Left lobe of liver (tissue), 2 donors: ENCODE data around the gene MANF. TPM values are rescaled to one million over a fixed set of nuclear protein-coding genes. Genes with fewer than 3 reads are reported as not detected.
A peak's percentile ranks its signal among the peaks of the same experiment; 100 is the strongest.
"Not testable (repeated sequence)": the region's sequence is repeated elsewhere in the genome, so short reads cannot be mapped to it uniquely, and the experiment has no call there.

Experiments used
- ATAC-seq: fragments of 200-7000 bp; cut with Tn5 transposase; one replicate; pipeline ENCODE4 v1.9.1; 2020; ENCODE audit warnings: mild to moderate bottlenecking, moderate library complexity
- DNase-seq: peaks from one replicate; pipeline ENCODE4 v3.0.0-alpha.2; 2020; ENCODE audit warnings: low spot score
- total RNA-seq: library from RNA; stranded (reverse); gene quantifications from one replicate; pipeline ENCODE4 v1.2.1, GENCODE V29; 2021
- donor health status: DM: no; HTN: no; CAD: no; lungs with moderate emphysema.
- donor health status: DM: no; HTN: yes; CAD: no.

The MANF gene
- total RNA-seq = 80.9 TPM

- DNase-seq (peak; percentile 99), ATAC-seq (peak; percentile 90)
These were observed at the start of gene MANF for GRCh38 chr3:51384726-51385473. Gene MANF, plus strand, starts transcription at chr3:51385291. Its CDS starts 52 bp downstream, at chr3:51385343.

- ATAC-seq = no peak
- DNase-seq = no peak
These were observed 48.8 kb upstream of the MANF start for GRCh38 chr3:51336261-51336660.

DNA sequence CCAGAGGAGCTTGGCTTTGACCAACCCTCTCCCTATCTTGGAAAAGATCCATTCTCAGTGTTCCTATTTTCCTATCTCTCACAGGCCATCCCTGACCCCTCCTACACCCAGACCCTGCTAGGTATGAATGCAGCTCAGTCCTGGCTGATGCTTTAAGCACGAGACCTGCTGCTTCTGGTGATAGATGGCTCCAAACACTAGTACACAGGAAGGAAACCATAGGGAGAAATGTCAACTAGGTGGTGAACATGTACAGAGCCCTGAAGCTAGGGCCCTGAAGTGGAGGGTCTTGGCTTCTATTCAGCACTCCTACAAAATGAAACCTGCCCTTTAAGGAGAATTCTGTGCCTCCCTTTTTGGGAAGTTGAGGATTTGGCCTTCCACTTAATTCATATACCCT, 47.4 kb upstream of the MANF start:
- ATAC-seq (no peak), DNase-seq (no peak)

DNA sequence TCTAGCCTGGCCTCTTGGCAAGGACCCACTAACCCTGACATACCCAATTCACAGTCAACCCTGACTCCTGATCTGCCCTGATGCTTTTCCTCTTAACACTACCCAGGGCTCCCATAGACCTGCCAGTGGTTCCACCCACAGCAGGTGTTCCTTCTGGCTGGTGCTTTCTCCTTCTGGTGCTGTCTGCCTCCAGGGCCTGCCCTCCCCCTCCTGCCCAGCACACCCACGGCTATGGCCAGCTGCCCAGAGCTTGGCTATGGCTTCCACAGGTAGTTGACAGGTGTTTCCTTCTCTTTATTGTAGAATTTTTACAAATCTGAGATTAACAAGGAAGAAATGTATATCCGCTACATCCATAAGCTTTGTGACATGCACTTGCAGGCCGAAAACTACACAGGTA, 46.5 kb upstream of the MANF start:
- ATAC-seq = no peak
- no peak for DNase-seq

- ATAC-seq (no peak), DNase-seq (no peak)
These were observed 44.9 kb upstream of the MANF start for GRCh38 chr3:51340013-51340829.

- DNase-seq (no peak), ATAC-seq (no peak)
These were observed 44.0 kb upstream of the MANF start for GRCh38 chr3:51340989-51341636.

DNA sequence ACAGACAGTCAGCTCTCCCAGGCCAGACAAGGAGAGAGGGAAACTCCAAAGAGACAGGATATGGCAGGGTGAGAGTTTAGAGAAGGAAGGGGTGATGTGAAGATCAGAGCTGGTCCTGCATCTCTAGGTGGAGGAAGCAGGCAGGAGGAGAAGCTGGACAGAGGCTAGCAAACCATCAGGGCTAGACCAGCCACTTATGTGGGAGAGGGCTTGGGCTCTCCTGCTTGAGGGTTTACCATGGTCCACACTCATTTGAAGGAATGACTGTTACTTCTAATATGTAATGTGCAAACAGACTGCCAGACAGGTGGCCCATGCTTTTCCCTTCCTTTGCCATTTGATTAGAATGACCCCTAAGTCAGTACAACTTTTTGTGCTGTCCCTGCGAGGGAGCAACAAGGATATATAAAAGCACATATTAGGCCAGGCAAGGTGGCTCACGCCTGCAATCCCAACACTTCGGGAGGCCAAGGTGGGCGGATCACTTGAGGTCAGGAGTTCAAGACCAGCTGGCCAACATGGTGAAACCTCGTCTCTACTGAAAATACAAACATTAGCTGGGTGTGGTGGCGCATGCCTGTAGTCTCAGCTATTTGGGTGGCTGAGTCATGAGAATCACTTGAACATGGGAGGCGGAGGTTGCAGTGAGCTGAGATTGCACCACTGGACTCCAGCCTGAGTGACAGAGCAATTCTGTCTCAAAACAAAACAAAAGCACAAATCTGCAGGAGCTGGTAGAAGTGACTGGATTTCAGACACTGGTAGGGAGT, 41.0 kb upstream of the MANF start:
- no peak for ATAC-seq
- DNase-seq = no peak

DNA sequence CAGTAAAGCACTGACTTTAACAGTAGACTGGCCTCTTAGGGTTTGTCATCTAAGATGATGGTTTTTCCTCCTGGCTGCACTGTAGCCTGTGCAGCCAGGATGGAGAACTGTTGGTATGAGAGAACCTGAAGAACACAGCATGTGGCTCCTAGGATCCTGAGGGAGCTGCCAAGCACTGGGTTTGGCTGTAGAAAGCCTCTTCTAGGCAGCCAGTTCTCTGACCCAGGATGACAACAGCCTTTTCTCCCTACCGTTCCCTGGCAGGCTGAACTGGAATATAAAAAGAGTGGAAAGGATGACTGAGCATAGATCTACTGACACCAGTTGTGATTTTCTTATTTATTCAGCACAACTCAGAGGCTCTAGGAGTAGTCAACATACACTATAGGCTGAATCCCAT, 34.3 kb upstream of the MANF start:
- ATAC-seq (no peak), DNase-seq (no peak)

DNA sequence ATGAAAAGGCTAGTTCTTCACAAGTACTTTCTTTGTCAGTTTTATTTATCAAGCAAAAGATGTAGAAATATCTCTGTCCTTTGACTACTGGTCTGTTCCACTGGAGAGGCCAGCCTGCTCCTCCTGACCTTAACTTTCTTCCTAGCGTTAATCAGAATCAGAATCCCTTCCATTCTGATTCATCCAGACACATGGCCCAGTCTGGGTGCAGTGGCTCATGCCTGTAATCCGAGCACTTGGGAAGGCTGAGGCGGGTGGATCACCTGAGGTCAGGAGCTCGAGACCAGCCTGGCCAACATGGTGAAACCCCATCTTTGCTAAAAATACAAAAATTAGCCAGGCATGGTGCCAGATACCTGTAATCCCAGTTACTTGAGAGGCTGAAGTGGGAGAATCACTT, 32.0 kb upstream of the MANF start:
- DNase-seq = no peak
- no peak for ATAC-seq

DNA sequence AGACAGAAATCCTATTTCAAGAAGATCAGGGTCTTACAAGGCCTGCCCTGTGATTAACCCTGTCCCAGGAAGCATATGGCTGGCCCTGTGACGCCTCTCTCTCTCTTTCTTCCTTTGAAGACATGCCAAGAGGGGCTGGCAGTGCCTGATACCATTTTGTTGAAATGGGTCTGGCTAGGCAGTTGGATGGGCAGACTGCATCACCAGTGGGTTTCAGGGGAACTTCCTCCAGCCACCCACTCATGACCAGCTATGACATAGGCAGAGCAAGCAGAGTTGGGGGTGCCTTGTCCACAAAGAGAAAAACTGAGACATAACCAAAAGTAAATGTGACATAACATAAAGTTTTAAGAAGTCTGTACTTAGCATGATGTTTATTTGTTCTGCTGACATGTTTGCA, 31.4 kb upstream of the MANF start:
- no peak for ATAC-seq

DNA sequence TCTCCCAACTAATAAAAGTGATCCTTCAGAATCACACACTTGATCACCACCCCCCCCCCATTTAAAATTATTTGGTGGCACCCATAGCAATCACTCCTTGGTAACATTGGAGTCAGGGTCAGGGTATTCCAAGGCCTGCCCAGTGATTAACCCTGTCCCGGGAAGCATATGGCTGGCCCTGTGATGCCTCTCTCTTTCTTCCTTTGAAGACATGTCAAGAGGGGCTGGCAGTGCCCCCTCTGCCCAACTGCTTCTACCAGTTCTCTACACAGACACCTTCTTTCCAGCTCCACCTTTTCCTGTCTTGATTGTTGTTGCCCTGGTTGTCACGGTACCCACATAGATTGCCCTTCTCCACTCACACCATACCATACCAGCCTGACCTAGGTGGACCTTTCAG, 30.9 kb upstream of the MANF start:
- no peak for ATAC-seq
- no peak for DNase-seq

More for the DNA sequence above, 31.4 kb upstream of the MANF start:
- DNase-seq = no peak

DNA sequence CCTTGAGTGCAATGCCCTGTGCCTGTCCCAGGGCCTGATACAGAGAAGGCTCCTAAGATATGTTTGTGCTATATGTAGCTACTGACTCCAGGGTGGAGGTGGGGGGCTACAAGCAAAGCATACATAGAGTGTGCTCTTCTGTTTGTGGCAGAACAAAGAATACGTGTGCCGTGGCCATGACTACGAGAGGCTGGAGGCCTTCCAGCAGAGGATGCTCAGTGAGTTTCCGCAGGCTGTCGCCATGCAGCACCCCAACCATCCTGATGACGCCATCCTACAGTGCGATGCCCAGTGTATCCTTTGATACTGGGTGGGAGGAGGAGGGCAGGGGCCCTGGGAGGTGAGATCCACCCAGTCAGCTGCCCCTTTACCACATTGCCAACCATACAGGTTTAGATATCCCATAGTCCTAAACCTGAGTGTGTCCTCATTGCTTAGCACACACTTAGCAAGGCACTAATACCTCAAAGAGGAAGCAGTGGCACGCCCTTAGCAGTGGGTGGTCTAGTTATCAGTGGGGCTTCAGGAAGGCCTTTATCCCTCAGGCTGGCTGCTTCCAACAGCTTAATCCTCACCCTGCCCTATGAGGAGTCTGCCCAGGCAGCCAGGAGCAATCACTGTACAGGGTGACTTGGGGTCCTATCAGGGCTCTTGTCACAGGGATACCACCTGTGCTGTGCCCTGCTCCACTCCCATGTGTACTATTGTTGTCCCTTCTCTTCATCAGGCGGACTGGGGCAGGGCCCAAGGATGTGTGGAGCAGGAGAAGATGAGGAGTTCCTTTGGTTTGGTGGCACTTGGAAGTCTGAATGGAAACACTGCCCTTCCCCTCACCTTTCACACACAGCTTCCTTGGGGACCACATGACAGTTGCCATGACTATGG, 30.1 kb upstream of the MANF start:
- DNase-seq = no peak
- no peak for ATAC-seq

GRCh38 chr3:51355891-51356578, 29.1 kb upstream of the MANF start:
- no peak for DNase-seq
- ATAC-seq = no peak

DNA sequence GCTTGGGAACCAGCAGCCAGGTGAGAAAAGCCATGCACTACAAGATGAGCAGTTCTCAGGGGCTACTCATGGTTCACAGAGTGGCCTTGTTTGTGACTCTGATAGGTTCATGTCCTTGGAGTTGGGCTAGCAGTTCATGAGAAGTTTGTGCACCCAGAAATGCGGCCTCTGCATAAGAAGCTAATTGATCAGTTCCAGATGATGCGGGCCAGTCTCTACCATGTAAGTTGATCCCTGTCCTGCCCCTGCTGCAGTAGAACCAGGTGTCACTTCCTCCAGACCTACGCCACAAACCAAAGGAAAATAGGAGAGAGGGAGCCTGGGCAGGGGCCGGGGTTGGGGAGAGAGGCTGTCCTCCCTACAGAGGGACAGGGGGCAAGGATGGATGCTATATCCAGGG, 27.2 kb upstream of the MANF start:
- ATAC-seq (no peak), DNase-seq (no peak)

- ATAC-seq = no peak
- DNase-seq = peak; percentile 15
These were observed 26.1 kb upstream of the MANF start for GRCh38 chr3:51358981-51359380.

- ATAC-seq = no peak
- peak; percentile 35 for DNase-seq
These were observed 24.3 kb upstream of the MANF start for GRCh38 chr3:51360806-51361205.

DNA sequence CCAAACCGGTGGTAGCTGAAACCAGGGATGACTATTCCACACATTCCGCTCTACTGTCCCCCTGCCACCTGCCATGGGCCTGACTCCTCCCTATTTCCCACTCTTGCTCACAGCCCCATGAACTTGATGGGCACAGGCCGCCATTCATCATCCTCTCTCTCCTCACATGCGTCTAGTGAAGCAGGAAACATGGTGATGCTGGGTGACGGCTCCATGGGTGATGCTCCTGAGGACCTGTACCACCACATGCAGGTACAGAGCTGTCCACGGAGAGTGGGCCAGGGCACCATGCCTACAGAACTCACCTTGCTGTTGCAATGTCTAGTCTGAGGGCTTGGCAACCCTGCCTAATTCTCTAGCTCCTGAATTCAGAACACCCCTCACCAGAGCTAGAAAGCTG, 23.3 kb upstream of the MANF start:
- no peak for ATAC-seq
- DNase-seq = no peak

GRCh38 chr3:51362476-51362875, 22.6 kb upstream of the MANF start:
- no peak for DNase-seq
- ATAC-seq = no peak

- not testable (repeated sequence) for ATAC-seq
- peak; percentile 31 for DNase-seq
These were observed 16.8 kb upstream of the MANF start for GRCh38 chr3:51368276-51368675.
